ENCODE data around the gene DVL2. TPM values are rescaled to one million over a fixed set of nuclear protein-coding genes. Genes with fewer than 3 reads are reported as not detected.

Gene DVL2
- polyA plus RNA-seq, 3 donors from 2014 or later: 19.4 to 28.5 (median 25.2) TPM

Other genes starting within 250 kb of the DVL2 start
- under 1 TPM; 0.24 to 0.92 (median 0.83) TPM for gene ALOX12, start 238.5 kb downstream of the DVL2 start, polyA plus RNA-seq
- gene RNASEK, start 221.9 kb downstream of the DVL2 start, polyA plus RNA-seq: 100 to 1,000 TPM; 449 to 922 (median 670) TPM
- gene BCL6B, start 211.5 kb downstream of the DVL2 start, polyA plus RNA-seq: under 1 TPM in 1 of 3 donors, not detected in 2; 0.10 TPM
- 1 to 10 TPM in 2 of 3 donors, under 1 TPM in 1; 0.49 to 2.6 (median 2.1) TPM for gene SLC16A13, start 198.5 kb downstream of the DVL2 start, polyA plus RNA-seq
- 1 to 10 TPM; 1.2 to 3.9 (median 3.1) TPM for gene SLC16A11, start 190.4 kb downstream of the DVL2 start, polyA plus RNA-seq
- 10 to 100 TPM in 2 of 3 donors, under 1 TPM in 1; 0.72 to 13.5 (median 11.7) TPM for gene CLEC10A, start 154.3 kb downstream of the DVL2 start, polyA plus RNA-seq
- gene ASGR2, start 119.7 kb downstream of the DVL2 start, polyA plus RNA-seq: 1 to 10 TPM in 1 of 3 donors, under 1 TPM in 1, not detected in 1; 0.57 to 3.2 TPM
- under 1 TPM; 0.55 to 0.84 (median 0.81) TPM for gene ASGR1, start 55.1 kb downstream of the DVL2 start, polyA plus RNA-seq
- gene DLG4, start 14.7 kb downstream of the DVL2 start, polyA plus RNA-seq: under 1 TPM in 1 of 3 donors, not detected in 2; 0.36 TPM
- 100 to 1,000 TPM; 138 to 180 (median 141) TPM for gene ACADVL, start 14.6 kb downstream of the DVL2 start, polyA plus RNA-seq
- 10 to 100 TPM; 11.9 to 41.4 (median 17.7) TPM for gene PHF23, start 4.9 kb upstream of the DVL2 start, polyA plus RNA-seq
- gene GABARAP, start 7.9 kb upstream of the DVL2 start, polyA plus RNA-seq: 100 to 1,000 TPM; 764 to 982 (median 905) TPM
- 10 to 100 TPM; 33.2 to 61.1 (median 57.8) TPM for gene CTDNEP1, start 17.2 kb upstream of the DVL2 start, polyA plus RNA-seq
- 100 to 1,000 TPM in 1 of 3 donors, 10 to 100 TPM in 2; 65.0 to 108 (median 89.0) TPM for gene ELP5, start 17.7 kb upstream of the DVL2 start, polyA plus RNA-seq
- 1 to 10 TPM; 2.5 to 8.7 (median 3.7) TPM for gene CLDN7, start 28.0 kb upstream of the DVL2 start, polyA plus RNA-seq
- under 1 TPM in 1 of 3 donors, not detected in 2; 0.26 TPM for gene SLC2A4, start 47.2 kb upstream of the DVL2 start, polyA plus RNA-seq
- not detected for gene YBX2, start 60.1 kb upstream of the DVL2 start, polyA plus RNA-seq
- 100 to 1,000 TPM; 235 to 814 (median 797) TPM for gene EIF5A, start 73.1 kb upstream of the DVL2 start, polyA plus RNA-seq
- 100 to 1,000 TPM; 100 to 129 (median 123) TPM for gene GPS2, start 80.8 kb upstream of the DVL2 start, polyA plus RNA-seq
- 1 to 10 TPM in 2 of 3 donors, under 1 TPM in 1; 0.58 to 2.8 (median 1.4) TPM for gene NEURL4, start 94.8 kb upstream of the DVL2 start, polyA plus RNA-seq
- 100 to 1,000 TPM; 137 to 227 (median 214) TPM for gene ACAP1, start 102.0 kb upstream of the DVL2 start, polyA plus RNA-seq
- gene KCTD11, start 117.6 kb upstream of the DVL2 start, polyA plus RNA-seq: 10 to 100 TPM in 1 of 3 donors, 1 to 10 TPM in 2; 5.5 to 13.0 (median 9.4) TPM
- not detected for gene TMEM95, start 120.6 kb upstream of the DVL2 start, polyA plus RNA-seq
- under 1 TPM in 2 of 3 donors, not detected in 1; 0.21 to 0.29 TPM for gene TNK1, start 146.6 kb upstream of the DVL2 start, polyA plus RNA-seq
- gene PLSCR3, start 160.0 kb upstream of the DVL2 start, polyA plus RNA-seq: 10 to 100 TPM; 38.1 to 82.5 (median 54.2) TPM
- gene TMEM256, start 169.6 kb upstream of the DVL2 start, polyA plus RNA-seq: 100 to 1,000 TPM in 1 of 3 donors, 10 to 100 TPM in 2; 30.7 to 116 (median 60.7) TPM
- not detected for gene NLGN2, start 173.3 kb upstream of the DVL2 start, polyA plus RNA-seq
- not detected for gene SPEM1, start 185.8 kb upstream of the DVL2 start, polyA plus RNA-seq
- not detected for gene SPEM2, start 191.1 kb upstream of the DVL2 start, polyA plus RNA-seq
- not detected for gene SPEM3, start 194.3 kb upstream of the DVL2 start, polyA plus RNA-seq
- gene TMEM102, start 200.9 kb upstream of the DVL2 start, polyA plus RNA-seq: 10 to 100 TPM; 15.9 to 27.9 (median 16.4) TPM
- not detected for gene FGF11, start 205.0 kb upstream of the DVL2 start, polyA plus RNA-seq
- 10 to 100 TPM; 32.4 to 41.3 (median 38.5) TPM for gene CHRNB1, start 210.5 kb upstream of the DVL2 start, polyA plus RNA-seq
- gene ZBTB4, start 245.1 kb upstream of the DVL2 start, polyA plus RNA-seq: 10 to 100 TPM in 1 of 3 donors, 1 to 10 TPM in 2; 4.4 to 25.8 (median 8.3) TPM
- not detected for gene SLC35G6, start 246.9 kb upstream of the DVL2 start, polyA plus RNA-seq
- gene POLR2A, start 249.8 kb upstream of the DVL2 start, polyA plus RNA-seq: 10 to 100 TPM; 16.0 to 67.8 (median 25.7) TPM